GM12878 (cell line): Measurements from ENCODE around the gene UNC13D. TPM values are rescaled to one million over a fixed set of nuclear protein-coding genes. Genes with fewer than 3 reads are reported as not detected.

ENCODE experiments used
- ATF7 ChIP-seq: fragments of 450-650 bp; IDR thresholded peaks from 2 replicates; pipeline ENCODE4 v1.6.1; 2016; ENCODE audit warnings: low read depth, mild to moderate bottlenecking
- BACH1 ChIP-seq: fragments of 450-650 bp; IDR thresholded peaks from 2 replicates; pipeline ENCODE4 v1.6.1; 2017; ENCODE audit warnings: mild to moderate bottlenecking, borderline replicate concordance
- IRF5 ChIP-seq: fragments of 450-650 bp; IDR thresholded peaks from 2 replicates; pipeline ENCODE4 v1.6.1; 2017; ENCODE audit warnings: borderline replicate concordance
- JUND ChIP-seq: IDR thresholded peaks from 2 replicates; pipeline ENCODE4 v1.6.1; 2012; ENCODE audit warnings: low read depth, mild to moderate bottlenecking, low read length, improper control_type of control experiment, moderate library complexity
- MEF2A ChIP-seq: IDR thresholded peaks from 2 replicates; pipeline ENCODE4 v1.6.1; 2011; ENCODE audit warnings: low read depth, mild to moderate bottlenecking, low read length, moderate library complexity; ENCODE audit not compliant: insufficient read depth
- PKNOX1 ChIP-seq: fragments of 450-650 bp; IDR thresholded peaks from 2 replicates; pipeline ENCODE4 v1.6.1; 2016; ENCODE audit warnings: mild to moderate bottlenecking
- POU2F2 ChIP-seq: IDR thresholded peaks from 3 replicates; pipeline ENCODE4 v1.6.1; 2011; ENCODE audit warnings: low read depth, mild to moderate bottlenecking, low read length, borderline replicate concordance
- SUPT20H ChIP-seq: IDR thresholded peaks from 2 replicates; pipeline ENCODE4 v1.6.1; 2011; ENCODE audit warnings: low read depth, mild to moderate bottlenecking, low read length, moderate library complexity, borderline replicate concordance; ENCODE audit not compliant: control insufficient read depth
- ZZZ3 ChIP-seq: IDR thresholded peaks from 2 replicates; pipeline ENCODE4 v1.6.1; 2011; ENCODE audit warnings: low read depth; ENCODE audit not compliant: control insufficient read depth, insufficient read length
- polyA plus RNA-seq, 11 experiments: library from polyadenylated mRNA; depleted of rRNA in 4 of 11; unstranded in 6 of 11; stranded (reverse) in 5 of 11; fragments of >200 nt; fragmentation: Nextera tagmentation in 4 of 11; fragmentation: Illumina TruSeq in 1 of 11; extraction: Ambion mirVana in 4 of 11; extraction: Trizol in 1 of 11; gene quantifications; 1 replicate in 1 of 11; 2 replicates in 10 of 11; pipeline versions ENCODE4 v1.2.1 to v1.2.3, GENCODE V29; 2011 to 2016; ENCODE audit warnings: inconsistent platforms in 2 of 11, missing spikeins in 2 of 11, low read depth in 1 of 11
- total RNA-seq, 4 experiments: library from RNA; depleted of rRNA in 3 of 4; stranded (reverse); fragments of >200 nt in 3 of 4; fragmentation: Illumina TruSeq in 1 of 4; extraction: Trizol in 1 of 4; gene quantifications; 2 replicates each; pipeline versions ENCODE4 v1.2.1 to v1.2.3, GENCODE V29; 2013 to 2021

The UNC13D gene
- total and polyA plus RNA-seq, 10 of the 15 experiments (the other 5 are each of a cell fraction or from before 2014, with no cell fraction given), result 0.32 to 63.9 (median 25.2) TPM

- TF ChIP-seq IRF5 (no peak), ATF7 (no peak), POU2F2 (no peak), BACH1 (no peak), SUPT20H (no peak), PKNOX1 (no peak), MEF2A (no peak), JUND (no peak), ZZZ3 (no peak)
- TF ChIP-seq, all 136 proteins: peak for 0
These were observed 6.9 kb upstream of the UNC13D start (continued) for GRCh38 chr17:75850928-75851692.
